Measurements from ENCODE around the gene POLR2L.

- TF ChIP-seq POLR2AphosphoS5 (IDR thresholded peaks at IDR 0.05) (no peak), CTCF (IDR thresholded peaks at IDR 0.05 in 8 of 11, conservative IDR thresholded peaks at IDR 0.05 in 3 of 11) (no peak)
These were observed 32.9 kb upstream of the POLR2L start for GRCh38 chr11:875203-875602.

Data from spleen (tissue), 7 donors.